ENCODE data around the gene WRAP73.

The WRAP73 gene

DNA sequence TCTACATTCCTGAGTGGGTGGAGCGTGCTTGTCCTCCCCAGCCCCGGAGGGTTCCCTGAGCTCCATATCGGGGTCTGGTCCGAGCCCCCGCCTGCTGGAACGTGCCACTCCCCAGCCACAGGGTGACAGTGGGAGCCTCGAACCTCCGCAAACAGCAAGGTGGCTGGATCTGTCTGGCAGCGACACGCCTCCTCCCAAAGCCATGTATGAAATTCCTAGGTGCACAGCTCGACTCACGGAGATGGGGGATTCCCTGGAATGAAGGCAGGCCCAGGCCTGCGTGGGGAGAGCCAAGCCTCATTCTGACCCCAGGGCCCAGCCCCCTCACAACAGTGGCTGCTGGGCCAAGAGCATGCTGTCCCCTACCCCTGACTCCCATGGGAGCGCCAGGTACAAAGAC, 35.3 kb upstream of the WRAP73 start:
- Histone ChIP-seq H3K9me3 (no peaks in the 10 kb centered on the region), H3K4me3 (ENCODE audit: low read depth, low read length) (no peak overlapping the region), H3K36me3 (no peaks in the 10 kb centered on the region), H3K4me1 (no peaks in the 10 kb centered on the region), H3K27me3 (no peaks in the 10 kb centered on the region)
- TF ChIP-seq CTCF (IDR thresholded peaks at IDR 0.05; ENCODE audit: low read depth, low read length), result no peak
- DNase-seq, result no peak

DNA sequence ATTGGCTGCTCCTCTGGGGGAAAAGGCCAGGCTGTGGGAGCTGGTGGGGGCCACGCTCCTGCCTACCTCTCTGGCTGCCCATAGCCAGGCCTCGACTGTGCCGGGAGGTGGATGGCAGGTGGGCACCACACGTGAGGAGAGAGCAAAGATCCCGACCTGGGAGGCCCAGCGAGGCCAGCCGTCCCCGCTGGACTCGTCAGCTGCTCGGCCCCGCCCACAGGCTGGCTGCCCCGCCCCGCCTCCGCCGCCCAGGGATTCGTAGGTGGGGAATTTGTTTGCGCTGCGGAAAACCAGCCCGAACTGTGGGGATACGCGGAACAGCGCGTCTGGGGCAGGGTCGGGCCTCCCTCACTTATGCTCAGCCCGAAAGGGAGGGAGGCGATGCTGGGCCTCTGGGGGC, 34.1 kb upstream of the WRAP73 start:
- Histone ChIP-seq H3K9me3 (no peaks in the 10 kb centered on the region), H3K36me3 (no peaks in the 10 kb centered on the region), H3K4me1 (no peaks in the 10 kb centered on the region), H3K4me3 (ENCODE audit: low read depth, low read length) (no peak overlapping the region), H3K27me3 (no peaks in the 10 kb centered on the region)
- DNase-seq, result no peak
- no peak for TF ChIP-seq CTCF (IDR thresholded peaks at IDR 0.05; ENCODE audit: low read depth, low read length)

DNA sequence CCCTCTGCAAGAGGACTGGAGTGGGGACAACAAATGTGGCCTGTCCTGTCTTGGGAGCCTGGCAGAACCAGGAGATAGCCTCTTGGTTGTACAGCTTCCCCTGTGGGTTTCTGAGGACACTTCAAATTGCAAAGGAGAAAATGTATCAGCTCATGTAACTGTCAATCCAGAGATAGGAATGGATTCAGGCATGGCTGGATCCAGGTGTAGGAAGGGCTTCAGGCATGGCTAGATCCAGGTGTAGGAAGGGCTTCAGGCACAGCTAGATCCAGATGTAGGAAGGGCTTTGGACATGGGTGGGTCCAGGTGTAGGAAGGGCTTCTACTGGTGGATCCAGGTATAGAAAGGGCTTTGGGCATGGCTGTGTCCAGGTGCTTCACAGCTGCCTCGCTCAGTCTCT, 33.3 kb upstream of the WRAP73 start:
- no peaks in the 10 kb centered on the region for H3K36me3 ChIP-seq
- DNase-seq, result no peak
- no peaks in the 10 kb centered on the region for H3K27me3 ChIP-seq
- H3K4me1 ChIP-seq, result no peaks in the 10 kb centered on the region
- H3K9me3 ChIP-seq, result no peaks in the 10 kb centered on the region
- TF ChIP-seq CTCF (IDR thresholded peaks at IDR 0.05; ENCODE audit: low read depth, low read length), result no peak
- no peak overlapping the region for H3K4me3 ChIP-seq (ENCODE audit: low read depth, low read length)

GRCh38 chr1:3681898-3682806, 32.2 kb upstream of the WRAP73 start:
- Histone ChIP-seq H3K27me3 (no peaks in the 10 kb centered on the region), H3K4me3 (ENCODE audit: low read depth, low read length) (no peak overlapping the region), H3K36me3 (no peaks in the 10 kb centered on the region), H3K9me3 (no peaks in the 10 kb centered on the region), H3K4me1 (no peaks in the 10 kb centered on the region)
- no peak for TF ChIP-seq CTCF (IDR thresholded peaks at IDR 0.05; ENCODE audit: low read depth, low read length)
- DNase-seq, result no peak

- Histone ChIP-seq H3K4me3 (ENCODE audit: low read depth, low read length) (no peak overlapping the region), H3K4me1 (no peaks in the 10 kb centered on the region), H3K36me3 (no peaks in the 10 kb centered on the region), H3K27me3 (no peaks in the 10 kb centered on the region), H3K9me3 (no peaks in the 10 kb centered on the region)
- no peak for DNase-seq
- TF ChIP-seq CTCF (IDR thresholded peaks at IDR 0.05; ENCODE audit: low read depth, low read length), result no peak
These were observed 31.5 kb upstream of the WRAP73 start for GRCh38 chr1:3681231-3681897.

Measured in BE2C (cell line).